ENCODE data around the gene SVOP.

DNA sequence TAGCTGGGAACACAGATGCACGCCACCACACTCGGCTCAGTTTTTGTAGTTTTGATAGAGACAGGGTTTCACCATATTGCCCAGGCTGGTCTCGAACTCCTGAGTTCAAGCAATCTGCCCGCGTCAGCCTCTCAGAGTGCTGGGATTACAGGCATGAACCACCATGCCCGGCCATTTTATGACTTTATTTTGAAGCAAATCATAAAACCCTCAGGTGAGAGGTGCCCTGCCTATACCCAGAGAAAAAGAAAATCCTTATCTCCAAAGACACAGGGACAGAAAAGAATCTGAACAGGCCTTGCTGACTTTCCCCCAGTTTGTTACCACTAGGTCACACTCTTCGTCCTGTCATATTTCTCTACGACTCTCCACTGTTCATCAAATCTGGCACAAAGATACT lies 92.2 kb downstream of the SVOP start:
- TF ChIP-seq, protein P1, sequence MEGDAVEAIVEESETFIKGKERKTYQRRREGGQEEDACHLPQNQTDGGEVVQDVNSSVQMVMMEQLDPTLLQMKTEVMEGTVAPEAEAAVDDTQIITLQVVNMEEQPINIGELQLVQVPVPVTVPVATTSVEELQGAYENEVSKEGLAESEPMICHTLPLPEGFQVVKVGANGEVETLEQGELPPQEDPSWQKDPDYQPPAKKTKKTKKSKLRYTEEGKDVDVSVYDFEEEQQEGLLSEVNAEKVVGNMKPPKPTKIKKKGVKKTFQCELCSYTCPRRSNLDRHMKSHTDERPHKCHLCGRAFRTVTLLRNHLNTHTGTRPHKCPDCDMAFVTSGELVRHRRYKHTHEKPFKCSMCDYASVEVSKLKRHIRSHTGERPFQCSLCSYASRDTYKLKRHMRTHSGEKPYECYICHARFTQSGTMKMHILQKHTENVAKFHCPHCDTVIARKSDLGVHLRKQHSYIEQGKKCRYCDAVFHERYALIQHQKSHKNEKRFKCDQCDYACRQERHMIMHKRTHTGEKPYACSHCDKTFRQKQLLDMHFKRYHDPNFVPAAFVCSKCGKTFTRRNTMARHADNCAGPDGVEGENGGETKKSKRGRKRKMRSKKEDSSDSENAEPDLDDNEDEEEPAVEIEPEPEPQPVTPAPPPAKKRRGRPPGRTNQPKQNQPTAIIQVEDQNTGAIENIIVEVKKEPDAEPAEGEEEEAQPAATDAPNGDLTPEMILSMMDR (IDR thresholded peaks at IDR 0.05; ENCODE audit: borderline replicate concordance, extremely low read depth, low read length, poor library complexity, severe bottlenecking) = no peak
- no peak for TF ChIP-seq EZH2 (IDR thresholded peaks at IDR 0.05; ENCODE audit: borderline replicate concordance, low read depth, low read length, severe bottlenecking)

Data from DND-41 (cell line).